Keratinocyte (primary cell): Measurements from ENCODE around the gene EBNA1BP2. TPM values are rescaled to one million over a fixed set of nuclear protein-coding genes. Genes with fewer than 3 reads are reported as not detected.

Experiments
- DNase-seq: peaks from one replicate; pipeline ENCODE4 v3.0.0-alpha.2; 2011; ENCODE audit warnings: low read depth, missing footprints, low spot score
- FAIRE-seq: peaks from 2 replicates; lab custom pipeline; 2011; peaks lifted over from hg19 to GRCh38; lab: Jason Lieb, UNC
- H2AFZ ChIP-seq: 2 replicates; pipeline ENCODE4 v1.6.0; 2012; ENCODE audit warnings: low read length, control low read depth, inconsistent platforms; ENCODE audit not compliant: control insufficient read depth
- H3K27ac ChIP-seq: 2 replicates; pipeline ENCODE4 v1.5.1; 2011; ENCODE audit warnings: low read length; ENCODE audit not compliant: control insufficient read depth, insufficient read depth
- H3K27me3 ChIP-seq: 3 replicates; pipeline ENCODE4 v1.6.0; 2011; ENCODE audit warnings: low read length; ENCODE audit not compliant: control insufficient read depth, insufficient read depth; ENCODE audit errors: extremely low read depth
- H3K36me3 ChIP-seq, 2 experiments: 2 replicates in 1 of 2; 3 replicates in 1 of 2; pipeline ENCODE4 v1.5.1; 2011; ENCODE audit warnings: low read length in 2 of 2, mild to moderate bottlenecking in 1 of 2; ENCODE audit not compliant: control insufficient read depth in 2 of 2, insufficient read depth in 2 of 2; ENCODE audit errors: extremely low read depth in 1 of 2
- H3K4me1 ChIP-seq: 3 replicates; pipeline ENCODE4 v1.5.1; 2011; ENCODE audit warnings: low read length; ENCODE audit not compliant: control insufficient read depth, insufficient read depth; ENCODE audit errors: extremely low read depth
- H3K4me2 ChIP-seq: 3 replicates; pipeline ENCODE4 v1.6.0; 2011; ENCODE audit warnings: low read depth, low read length; ENCODE audit not compliant: control insufficient read depth, insufficient read depth; ENCODE audit errors: extremely low read depth
- H3K4me3 ChIP-seq, 3 experiments: fragments of 200-600 bp in 1 of 3; sonication (generic) in 1 of 3; 2 replicates in 2 of 3; 3 replicates in 1 of 3; pipeline ENCODE4 v1.5.1; 2011 to 2016; ENCODE audit warnings: low read length in 3 of 3, mild to moderate bottlenecking in 3 of 3, control low read depth in 2 of 3, inconsistent platforms in 1 of 3, low read depth in 1 of 3, mixed read lengths in 1 of 3, mixed run types in 1 of 3, moderate library complexity in 1 of 3; ENCODE audit not compliant: control insufficient read depth in 2 of 3, insufficient read depth in 2 of 3; ENCODE audit errors: extremely low read depth in 1 of 3
- H3K79me2 ChIP-seq: 2 replicates; pipeline ENCODE4 v1.6.0; 2012; ENCODE audit warnings: low read length; ENCODE audit not compliant: control insufficient read depth, insufficient read depth
- H3K9ac ChIP-seq: 3 replicates; pipeline ENCODE4 v1.6.0; 2011; ENCODE audit warnings: low read length; ENCODE audit not compliant: control insufficient read depth, insufficient read depth; ENCODE audit errors: extremely low read depth
- H3K9me1 ChIP-seq: 3 replicates; pipeline ENCODE4 v1.6.0; 2011; ENCODE audit warnings: low read length; ENCODE audit not compliant: control insufficient read depth, insufficient read depth; ENCODE audit errors: extremely low read depth
- H3K9me3 ChIP-seq: 2 replicates; pipeline ENCODE4 v1.5.1; 2012; ENCODE audit warnings: low read depth, low read length; ENCODE audit not compliant: control insufficient read depth
- H4K20me1 ChIP-seq: 3 replicates; pipeline ENCODE4 v1.6.0; 2011; ENCODE audit warnings: low read length; ENCODE audit not compliant: control insufficient read depth, insufficient read depth; ENCODE audit errors: extremely low read depth
- CTCF ChIP-seq, 3 experiments: IDR thresholded peaks in 1 of 3; conservative IDR thresholded peaks in 1 of 3; optimal IDR thresholded peaks in 1 of 3; 2 replicates in 2 of 3; 3 replicates in 1 of 3; pipeline versions ENCODE3 to v1.5.1; 2011; ENCODE audit warnings: low read length in 3 of 3, mild to moderate bottlenecking in 3 of 3, moderate library complexity in 2 of 3, control low read depth in 1 of 3, inconsistent platforms in 1 of 3; ENCODE audit not compliant: insufficient read depth in 2 of 3; ENCODE audit errors: extremely low read depth in 1 of 3
- dilution Hi-C: fragments of 300-500 bp; cut with MboI; formaldehyde crosslinking; loops from one replicate; pipeline ENCODE4 v1.7.0; 2020; ENCODE audit warnings: low sequenced_read_pairs; ENCODE audit not compliant: extremely low pct_ligation_motif_present
- polyA plus RNA-seq, 5 experiments: library from polyadenylated mRNA; depleted of rRNA in 3 of 5; stranded (reverse) in 3 of 5; stranded (forward) in 1 of 5; unstranded in 1 of 5; fragments of >200 nt; gene quantifications; 1 replicate in 1 of 5; 2 replicates in 3 of 5; 3 replicates in 1 of 5; pipeline versions ENCODE4 v1.2.1 to v1.2.3, GENCODE V29; 2011 to 2012; ENCODE audit warnings: missing spikeins in 2 of 5, low read depth in 1 of 5, low replicate concordance in 1 of 5

EBNA1BP2 gene
- polyA plus RNA-seq, 1 donor (not counting 4 experiments of a cell fraction or from before 2014, with no cell fraction given), result 122 TPM

DNA sequence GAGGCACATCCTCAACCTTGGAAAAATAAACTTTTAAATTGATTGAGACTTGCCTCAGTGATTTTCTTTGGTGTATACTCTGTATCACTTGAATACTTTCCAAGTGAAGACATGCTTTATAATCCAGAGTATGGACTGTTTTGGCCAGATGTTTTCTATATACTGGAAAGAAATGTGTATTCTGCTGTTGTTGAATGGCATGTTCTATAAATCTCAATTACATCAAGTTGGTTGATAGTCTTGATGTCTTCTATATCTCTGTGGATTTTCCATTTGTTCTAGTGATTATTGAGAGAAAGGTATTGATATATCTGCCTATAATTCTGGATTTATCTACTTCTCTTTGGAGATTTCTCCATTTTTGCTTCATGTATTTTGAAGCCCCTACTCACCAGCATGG is 37.5 kb downstream of the EBNA1BP2 start:
- FAIRE-seq, result no peak
- H4K20me1 ChIP-seq, result no peaks in the 10 kb centered on the region
- peaks cover 20% of the 10 kb centered on the region for H3K4me1 ChIP-seq
- no peaks in the 10 kb centered on the region for H3K9me3 ChIP-seq
- no peak overlapping the region for H3K4me2 ChIP-seq
- no peak overlapping the region for H3K27ac ChIP-seq
- no peaks in the 10 kb centered on the region for H3K9me1 ChIP-seq
- H3K27me3 ChIP-seq, result no peaks in the 10 kb centered on the region
- no peaks in the 10 kb centered on the region for H3K36me3 ChIP-seq
- TF ChIP-seq CTCF (optimal IDR thresholded peaks at IDR 0.05 in 1 of 3, IDR thresholded peaks at IDR 0.05 in 1 of 3, conservative IDR thresholded peaks at IDR 0.05 in 1 of 3; ENCODE audit: extremely low read depth in 1 of 3, insufficient read depth in 2 of 3, low read length in 3 of 3), result no peak
- H3K79me2 ChIP-seq, result no peaks in the 10 kb centered on the region
- no peak overlapping the region for H2AFZ ChIP-seq
- no peak overlapping the region for H3K4me3 ChIP-seq
- H3K9ac ChIP-seq, result no peak overlapping the region
- dilution Hi-C loops, result no loop called here
- no peak for DNase-seq

GRCh38 chr1:43134068-43134467 is 38.0 kb downstream of the EBNA1BP2 start:
- Histone ChIP-seq H3K4me3 (no peak overlapping the region), H3K9me3 (no peaks in the 10 kb centered on the region), H3K79me2 (no peaks in the 10 kb centered on the region), H3K27me3 (no peaks in the 10 kb centered on the region), H4K20me1 (no peaks in the 10 kb centered on the region), H3K36me3 (no peaks in the 10 kb centered on the region), H3K4me1 (peaks cover 20% of the 10 kb centered on the region), H3K4me2 (no peak overlapping the region), H3K9me1 (no peaks in the 10 kb centered on the region), H3K9ac (no peak overlapping the region), H3K27ac (no peak overlapping the region), H2AFZ (no peak overlapping the region)
- no peak for DNase-seq
- FAIRE-seq, result no peak
- dilution Hi-C loops, result no loop called here
- no peak for TF ChIP-seq CTCF (optimal IDR thresholded peaks at IDR 0.05 in 1 of 3, IDR thresholded peaks at IDR 0.05 in 1 of 3, conservative IDR thresholded peaks at IDR 0.05 in 1 of 3; ENCODE audit: extremely low read depth in 1 of 3, insufficient read depth in 2 of 3, low read length in 3 of 3)
